Measurements from ENCODE around the gene HES2. TPM values are rescaled to one million over a fixed set of nuclear protein-coding genes. Genes with fewer than 3 reads are reported as not detected.
"Not testable (repeated sequence)": the region's sequence is repeated elsewhere in the genome, so short reads cannot be mapped to it uniquely, and the experiment has no call there.

Gene HES2
- total RNA-seq, 1 donor from 2014 or later = 116 TPM

GRCh38 chr1:6461538-6462411 lies 42.1 kb upstream of the HES2 start:
- DNase-seq (ENCODE audit: low read depth) (no peak), FAIRE-seq (no peak)
- Histone ChIP-seq H3K36me3 (ENCODE audit: control insufficient read depth, insufficient read depth, low read length) (peaks cover 25% of the 10 kb centered on the region), H3K4me3 (ENCODE audit: low read depth, low read length) (no peak overlapping the region), H3K27me3 (ENCODE audit: control insufficient read depth, insufficient read depth, low read length) (no peaks in the 10 kb centered on the region)
- no peak for TF ChIP-seq CTCF (IDR thresholded peaks at IDR 0.05; ENCODE audit: insufficient read depth, low read length, severe bottlenecking)

- Histone ChIP-seq H3K27me3 (ENCODE audit: control insufficient read depth, insufficient read depth, low read length) (no peaks in the 10 kb centered on the region), H3K4me3 (ENCODE audit: low read depth, low read length) (no peak overlapping the region), H3K36me3 (ENCODE audit: control insufficient read depth, insufficient read depth, low read length) (peaks cover 24% of the 10 kb centered on the region)
- FAIRE-seq (no peak), DNase-seq (ENCODE audit: low read depth) (no peak)
- TF ChIP-seq CTCF (IDR thresholded peaks at IDR 0.05; ENCODE audit: insufficient read depth, low read length, severe bottlenecking) = no peak
These were observed 41.4 kb upstream of the HES2 start for GRCh38 chr1:6461051-6461530.

- Histone ChIP-seq H3K36me3 (ENCODE audit: control insufficient read depth, insufficient read depth, low read length) (peaks cover 21% of the 10 kb centered on the region), H3K4me3 (ENCODE audit: low read depth, low read length) (no peak overlapping the region), H3K27me3 (ENCODE audit: control insufficient read depth, insufficient read depth, low read length) (no peaks in the 10 kb centered on the region)
- FAIRE-seq = no peak
- no peak for DNase-seq (ENCODE audit: low read depth)
- no peak for TF ChIP-seq CTCF (IDR thresholded peaks at IDR 0.05; ENCODE audit: insufficient read depth, low read length, severe bottlenecking)
These were observed 40.8 kb upstream of the HES2 start for GRCh38 chr1:6460301-6461050.

- peaks cover 21% of the 10 kb centered on the region for H3K36me3 ChIP-seq (ENCODE audit: control insufficient read depth, insufficient read depth, low read length)
- TF ChIP-seq CTCF (IDR thresholded peaks at IDR 0.05; ENCODE audit: insufficient read depth, low read length, severe bottlenecking) = no peak
- no peak overlapping the region for H3K4me3 ChIP-seq (ENCODE audit: low read depth, low read length)
- FAIRE-seq = no peak
- H3K27me3 ChIP-seq (ENCODE audit: control insufficient read depth, insufficient read depth, low read length) = no peaks in the 10 kb centered on the region
- DNase-seq (ENCODE audit: low read depth) = no peak
These were observed 40.1 kb upstream of the HES2 start for GRCh38 chr1:6459850-6460265.

GRCh38 chr1:6456800-6457466 lies 37.2 kb upstream of the HES2 start:
- no peak for DNase-seq (ENCODE audit: low read depth)
- FAIRE-seq = peak; percentile 99
- Histone ChIP-seq H3K4me3 (ENCODE audit: low read depth, low read length) (no peak overlapping the region), H3K27me3 (ENCODE audit: control insufficient read depth, insufficient read depth, low read length) (peaks cover 2% of the 10 kb centered on the region), H3K36me3 (ENCODE audit: control insufficient read depth, insufficient read depth, low read length) (peaks cover 5% of the 10 kb centered on the region)
- TF ChIP-seq CTCF (IDR thresholded peaks at IDR 0.05; ENCODE audit: insufficient read depth, low read length, severe bottlenecking) = no peak

GRCh38 chr1:6455752-6456520 lies 36.2 kb upstream of the HES2 start:
- DNase-seq (ENCODE audit: low read depth); H3K4me3 ChIP-seq (ENCODE audit: low read depth, low read length); H3K36me3 ChIP-seq (ENCODE audit: control insufficient read depth, insufficient read depth, low read length); H3K27me3 ChIP-seq (ENCODE audit: control insufficient read depth, insufficient read depth, low read length): not testable (repeated sequence)
- FAIRE-seq = peak; percentile 66

All from bronchial epithelial cell (primary cell).